ENCODE data around the gene TOX3. TPM values are rescaled to one million over a fixed set of nuclear protein-coding genes. Genes with fewer than 3 reads are reported as not detected.

Gene TOX3
- total RNA-seq, 1 experiment from 2014 or later: 20.2 TPM

DNA sequence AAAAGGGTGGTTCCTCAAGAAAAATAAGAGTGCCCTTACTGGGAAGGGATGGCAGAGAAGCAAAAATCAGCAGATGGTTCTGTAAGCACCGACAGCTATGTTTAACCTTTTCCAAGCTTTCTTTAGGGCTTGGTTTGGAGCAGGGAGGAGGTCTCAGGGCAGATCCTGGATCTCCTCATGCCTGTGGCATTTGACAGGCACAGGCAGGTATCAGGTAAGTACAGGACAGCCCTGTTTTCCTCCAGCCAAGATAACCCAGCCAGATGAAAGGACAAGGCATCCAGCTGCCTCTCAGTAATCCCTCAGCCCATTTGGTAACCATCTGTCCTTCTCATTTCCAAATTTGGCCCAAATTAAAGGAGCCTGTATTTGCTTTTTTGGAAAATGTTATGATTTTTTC lies 141.5 kb downstream of the TOX3 start (continued):
- TF ChIP-seq, protein P1, sequence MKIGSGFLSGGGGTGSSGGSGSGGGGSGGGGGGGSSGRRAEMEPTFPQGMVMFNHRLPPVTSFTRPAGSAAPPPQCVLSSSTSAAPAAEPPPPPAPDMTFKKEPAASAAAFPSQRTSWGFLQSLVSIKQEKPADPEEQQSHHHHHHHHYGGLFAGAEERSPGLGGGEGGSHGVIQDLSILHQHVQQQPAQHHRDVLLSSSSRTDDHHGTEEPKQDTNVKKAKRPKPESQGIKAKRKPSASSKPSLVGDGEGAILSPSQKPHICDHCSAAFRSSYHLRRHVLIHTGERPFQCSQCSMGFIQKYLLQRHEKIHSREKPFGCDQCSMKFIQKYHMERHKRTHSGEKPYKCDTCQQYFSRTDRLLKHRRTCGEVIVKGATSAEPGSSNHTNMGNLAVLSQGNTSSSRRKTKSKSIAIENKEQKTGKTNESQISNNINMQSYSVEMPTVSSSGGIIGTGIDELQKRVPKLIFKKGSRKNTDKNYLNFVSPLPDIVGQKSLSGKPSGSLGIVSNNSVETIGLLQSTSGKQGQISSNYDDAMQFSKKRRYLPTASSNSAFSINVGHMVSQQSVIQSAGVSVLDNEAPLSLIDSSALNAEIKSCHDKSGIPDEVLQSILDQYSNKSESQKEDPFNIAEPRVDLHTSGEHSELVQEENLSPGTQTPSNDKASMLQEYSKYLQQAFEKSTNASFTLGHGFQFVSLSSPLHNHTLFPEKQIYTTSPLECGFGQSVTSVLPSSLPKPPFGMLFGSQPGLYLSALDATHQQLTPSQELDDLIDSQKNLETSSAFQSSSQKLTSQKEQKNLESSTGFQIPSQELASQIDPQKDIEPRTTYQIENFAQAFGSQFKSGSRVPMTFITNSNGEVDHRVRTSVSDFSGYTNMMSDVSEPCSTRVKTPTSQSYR (CRISPR knock-in tag; IDR thresholded peaks at IDR 0.05): no peak
- no peak for TF ChIP-seq SP1 (CRISPR knock-in tag; conservative IDR thresholded peaks at IDR 0.05)
- TF ChIP-seq, protein P2, sequence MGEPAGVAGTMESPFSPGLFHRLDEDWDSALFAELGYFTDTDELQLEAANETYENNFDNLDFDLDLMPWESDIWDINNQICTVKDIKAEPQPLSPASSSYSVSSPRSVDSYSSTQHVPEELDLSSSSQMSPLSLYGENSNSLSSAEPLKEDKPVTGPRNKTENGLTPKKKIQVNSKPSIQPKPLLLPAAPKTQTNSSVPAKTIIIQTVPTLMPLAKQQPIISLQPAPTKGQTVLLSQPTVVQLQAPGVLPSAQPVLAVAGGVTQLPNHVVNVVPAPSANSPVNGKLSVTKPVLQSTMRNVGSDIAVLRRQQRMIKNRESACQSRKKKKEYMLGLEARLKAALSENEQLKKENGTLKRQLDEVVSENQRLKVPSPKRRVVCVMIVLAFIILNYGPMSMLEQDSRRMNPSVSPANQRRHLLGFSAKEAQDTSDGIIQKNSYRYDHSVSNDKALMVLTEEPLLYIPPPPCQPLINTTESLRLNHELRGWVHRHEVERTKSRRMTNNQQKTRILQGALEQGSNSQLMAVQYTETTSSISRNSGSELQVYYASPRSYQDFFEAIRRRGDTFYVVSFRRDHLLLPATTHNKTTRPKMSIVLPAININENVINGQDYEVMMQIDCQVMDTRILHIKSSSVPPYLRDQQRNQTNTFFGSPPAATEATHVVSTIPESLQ (CRISPR knock-in tag; IDR thresholded peaks at IDR 0.05): no peak
- TF ChIP-seq ZNF512 (CRISPR knock-in tag; IDR thresholded peaks at IDR 0.05; ENCODE audit: borderline replicate concordance): no peak
- no peak for TF ChIP-seq EMX1 (CRISPR knock-in tag; IDR thresholded peaks at IDR 0.05)
- no peak for TF ChIP-seq NR2C2 (CRISPR knock-in tag; IDR thresholded peaks at IDR 0.05)
- no peak for TF ChIP-seq NFYB (CRISPR knock-in tag; conservative IDR thresholded peaks at IDR 0.05; ENCODE audit: low read depth)
- TF ChIP-seq, protein P3, sequence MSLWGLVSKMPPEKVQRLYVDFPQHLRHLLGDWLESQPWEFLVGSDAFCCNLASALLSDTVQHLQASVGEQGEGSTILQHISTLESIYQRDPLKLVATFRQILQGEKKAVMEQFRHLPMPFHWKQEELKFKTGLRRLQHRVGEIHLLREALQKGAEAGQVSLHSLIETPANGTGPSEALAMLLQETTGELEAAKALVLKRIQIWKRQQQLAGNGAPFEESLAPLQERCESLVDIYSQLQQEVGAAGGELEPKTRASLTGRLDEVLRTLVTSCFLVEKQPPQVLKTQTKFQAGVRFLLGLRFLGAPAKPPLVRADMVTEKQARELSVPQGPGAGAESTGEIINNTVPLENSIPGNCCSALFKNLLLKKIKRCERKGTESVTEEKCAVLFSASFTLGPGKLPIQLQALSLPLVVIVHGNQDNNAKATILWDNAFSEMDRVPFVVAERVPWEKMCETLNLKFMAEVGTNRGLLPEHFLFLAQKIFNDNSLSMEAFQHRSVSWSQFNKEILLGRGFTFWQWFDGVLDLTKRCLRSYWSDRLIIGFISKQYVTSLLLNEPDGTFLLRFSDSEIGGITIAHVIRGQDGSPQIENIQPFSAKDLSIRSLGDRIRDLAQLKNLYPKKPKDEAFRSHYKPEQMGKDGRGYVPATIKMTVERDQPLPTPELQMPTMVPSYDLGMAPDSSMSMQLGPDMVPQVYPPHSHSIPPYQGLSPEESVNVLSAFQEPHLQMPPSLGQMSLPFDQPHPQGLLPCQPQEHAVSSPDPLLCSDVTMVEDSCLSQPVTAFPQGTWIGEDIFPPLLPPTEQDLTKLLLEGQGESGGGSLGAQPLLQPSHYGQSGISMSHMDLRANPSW (CRISPR knock-in tag; conservative IDR thresholded peaks at IDR 0.05; ENCODE audit: low read depth): no peak
- TF ChIP-seq RELA (CRISPR knock-in tag; IDR thresholded peaks at IDR 0.05; ENCODE audit: borderline replicate concordance): no peak

DNA sequence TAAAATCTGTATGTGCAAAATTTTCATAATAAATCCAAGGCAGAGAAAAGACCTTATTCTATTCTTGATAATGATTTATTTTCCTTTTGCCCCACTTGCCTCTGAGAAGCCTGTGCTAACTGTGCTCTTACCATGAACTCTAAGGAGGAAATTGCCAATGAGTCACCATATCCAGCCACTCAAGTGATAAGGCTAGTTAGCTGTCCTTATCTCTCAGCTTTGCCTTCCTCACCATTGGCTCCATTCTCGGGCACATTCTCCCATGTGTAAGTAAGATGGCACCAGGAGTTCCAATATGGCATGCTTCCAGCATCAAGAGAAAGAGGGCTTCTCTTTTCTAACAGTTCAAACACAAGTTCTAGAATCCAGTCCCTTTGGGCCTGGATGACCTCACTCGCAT lies 142.4 kb downstream of the TOX3 start:
- POLR2A ChIA-PET: no interaction called here
- Mint-ChIP-seq H3K4me1 (peaks cover 4% of the 10 kb centered on the region), H3K4me3 (no peak overlapping the region), H3K36me3 (no peaks in the 10 kb centered on the region), H3K27me3 (ENCODE audit: low read depth) (no peaks in the 10 kb centered on the region), H3K27ac (no peak overlapping the region), H3K9me3 (peaks cover 12% of the 10 kb centered on the region)
- ATAC-seq (no peak), DNase-seq (ENCODE audit: low spot score) (no peak)
- CTCF ChIA-PET: no interaction called here
- TF ChIP-seq, protein P4, sequence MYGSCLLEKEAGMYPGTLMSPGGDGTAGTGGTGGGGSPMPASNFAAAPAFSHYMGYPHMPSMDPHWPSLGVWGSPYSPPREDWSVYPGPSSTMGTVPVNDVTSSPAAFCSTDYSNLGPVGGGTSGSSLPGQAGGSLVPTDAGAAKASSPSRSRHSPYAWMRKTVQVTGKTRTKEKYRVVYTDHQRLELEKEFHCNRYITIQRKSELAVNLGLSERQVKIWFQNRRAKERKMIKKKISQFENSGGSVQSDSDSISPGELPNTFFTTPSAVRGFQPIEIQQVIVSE (CRISPR knock-in tag; IDR thresholded peaks at IDR 0.05; ENCODE audit: borderline replicate concordance): no peak
- TF ChIP-seq GTF2I (CRISPR knock-in tag; conservative IDR thresholded peaks at IDR 0.05): no peak
- TF ChIP-seq ZNF219 (CRISPR knock-in tag; IDR thresholded peaks at IDR 0.05; ENCODE audit: borderline replicate concordance): no peak
- no peak for TF ChIP-seq ZNF423 (CRISPR knock-in tag; IDR thresholded peaks at IDR 0.05)
- no peak for TF ChIP-seq MYBL2 (CRISPR knock-in tag; IDR thresholded peaks at IDR 0.05)
- TF ChIP-seq, protein P2 (CRISPR knock-in tag; IDR thresholded peaks at IDR 0.05): no peak
- TF ChIP-seq, protein P5, sequence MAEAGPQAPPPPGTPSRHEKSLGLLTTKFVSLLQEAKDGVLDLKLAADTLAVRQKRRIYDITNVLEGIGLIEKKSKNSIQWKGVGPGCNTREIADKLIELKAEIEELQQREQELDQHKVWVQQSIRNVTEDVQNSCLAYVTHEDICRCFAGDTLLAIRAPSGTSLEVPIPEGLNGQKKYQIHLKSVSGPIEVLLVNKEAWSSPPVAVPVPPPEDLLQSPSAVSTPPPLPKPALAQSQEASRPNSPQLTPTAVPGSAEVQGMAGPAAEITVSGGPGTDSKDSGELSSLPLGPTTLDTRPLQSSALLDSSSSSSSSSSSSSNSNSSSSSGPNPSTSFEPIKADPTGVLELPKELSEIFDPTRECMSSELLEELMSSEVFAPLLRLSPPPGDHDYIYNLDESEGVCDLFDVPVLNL (CRISPR knock-in tag; IDR thresholded peaks at IDR 0.05; ENCODE audit: borderline replicate concordance, low read depth): no peak
- no peak for TF ChIP-seq ZNF138 (CRISPR knock-in tag; conservative IDR thresholded peaks at IDR 0.05)
- no peak for TF ChIP-seq ZNF512 (CRISPR knock-in tag; IDR thresholded peaks at IDR 0.05; ENCODE audit: borderline replicate concordance)
- no peak for TF ChIP-seq TP53 (CRISPR knock-in tag; IDR thresholded peaks at IDR 0.05)
- TF ChIP-seq NFATC4 (CRISPR knock-in tag; IDR thresholded peaks at IDR 0.05): no peak
- TF ChIP-seq, protein P1 (CRISPR knock-in tag; IDR thresholded peaks at IDR 0.05): no peak

Data from WTC11 (cell line).